DOHH2 (cell line): ENCODE results near the gene ADAMTS12.

Source experiments
- H3F3A ChIP-seq: fragments of 200-600 bp; sonication (generic), shearing (Covaris generic); 2 replicates; pipeline ENCODE4 v1.6.0; 2016; ENCODE audit warnings: antibody characterized with exemption, mild to moderate bottlenecking; ENCODE audit not compliant: control insufficient read depth, insufficient read depth
- H3K27ac ChIP-seq: fragments of 200-600 bp; sonication (generic); 2 replicates; pipeline ENCODE4 v1.5.1; 2014; ENCODE audit warnings: low read depth, mild to moderate bottlenecking, low read length, moderate library complexity
- H3K27me3 ChIP-seq: fragments of 200-600 bp; sonication (generic); 2 replicates; pipeline ENCODE4 v1.6.1; 2014; ENCODE audit warnings: mild to moderate bottlenecking, low read length, mixed read lengths; ENCODE audit not compliant: control insufficient read depth
- H3K36me3 ChIP-seq: fragments of 200-600 bp; sonication (generic); 2 replicates; pipeline ENCODE4 v1.6.1; 2014; ENCODE audit warnings: mild to moderate bottlenecking, low read length, moderate library complexity, mixed read lengths; ENCODE audit not compliant: control insufficient read depth
- H3K4me1 ChIP-seq: fragments of 200-600 bp; sonication (generic); 2 replicates; pipeline ENCODE4 v1.6.1; 2014; ENCODE audit warnings: mild to moderate bottlenecking, low read length, mixed read lengths; ENCODE audit not compliant: control insufficient read depth
- H3K4me2 ChIP-seq: fragments of 200-600 bp; sonication (generic); 2 replicates; pipeline ENCODE4 v1.6.0; 2014; ENCODE audit warnings: mild to moderate bottlenecking, low read length, moderate library complexity
- H3K4me3 ChIP-seq: fragments of 200-600 bp; sonication (generic); 2 replicates; pipeline ENCODE4 v1.5.1; 2014; ENCODE audit warnings: mild to moderate bottlenecking, low read length, mixed read lengths
- H3K79me2 ChIP-seq: fragments of 200-600 bp; sonication (generic); 2 replicates; pipeline ENCODE4 v1.6.1; 2014; ENCODE audit warnings: mild to moderate bottlenecking, low read length, mixed read lengths; ENCODE audit not compliant: control insufficient read depth
- H3K9me2 ChIP-seq: fragments of 200-600 bp; sonication (generic); replicated peaks from 2 replicates; pipeline ENCODE4 v1.6.1; 2014; ENCODE audit warnings: mild to moderate bottlenecking, low read length, mixed read lengths; ENCODE audit not compliant: control insufficient read depth
- H3K9me3 ChIP-seq: fragments of 200-600 bp; sonication (generic); 2 replicates; pipeline ENCODE4 v1.6.1; 2014; ENCODE audit warnings: antibody characterized with exemption, low read length, mixed read lengths; ENCODE audit not compliant: control insufficient read depth, insufficient read depth
- H4K20me1 ChIP-seq: fragments of 200-600 bp; sonication (generic); 2 replicates; pipeline ENCODE4 v1.6.0; 2014; ENCODE audit warnings: low read depth, mild to moderate bottlenecking, antibody characterized with exemption, low read length, moderate library complexity; ENCODE audit not compliant: control insufficient read depth, insufficient read depth
- CTCF ChIP-seq: fragments of 200-600 bp; sonication (generic); IDR thresholded peaks from one replicate; pipeline ENCODE4 v1.5.1; 2014; ENCODE audit warnings: antibody characterized with exemption, mild to moderate bottlenecking, low read depth, low read length; ENCODE audit not compliant: poor library complexity, severe bottlenecking
- EZH2phosphoT487 ChIP-seq: fragments of 200-600 bp; sonication (generic); IDR thresholded peaks from 2 replicates; pipeline ENCODE4 v1.6.1; 2017; ENCODE audit warnings: borderline replicate concordance, mild to moderate bottlenecking, antibody characterized with exemption, low read length, moderate library complexity, mixed read lengths

The ADAMTS12 gene

GRCh38 chr5:33769968-33770367 is 121.8 kb downstream of the ADAMTS12 start:
- Histone ChIP-seq H3K4me3 (no peak overlapping the region), H3K79me2 (no peaks in the 10 kb centered on the region), H3K9me3 (no peaks in the 10 kb centered on the region), H3F3A (no peaks in the 10 kb centered on the region), H3K27me3 (0 out of 2 replicates have a peak, but pooled peaks cover 2% of the 10 kb centered on the region), H3K9me2 (no peaks in the 10 kb centered on the region), H3K4me2 (no peak overlapping the region), H3K27ac (no peak overlapping the region), H4K20me1 (no peaks in the 10 kb centered on the region), H3K4me1 (no peaks in the 10 kb centered on the region), H3K36me3 (no peaks in the 10 kb centered on the region)
- TF ChIP-seq CTCF: no peak
- TF ChIP-seq EZH2phosphoT487: no peak

- no peak for TF ChIP-seq EZH2phosphoT487
- no peak for TF ChIP-seq CTCF
- Histone ChIP-seq H3K4me2 (no peak overlapping the region), H4K20me1 (no peaks in the 10 kb centered on the region), H3K79me2 (no peaks in the 10 kb centered on the region), H3K27ac (no peak overlapping the region), H3K4me3 (no peak overlapping the region), H3K9me2 (no peaks in the 10 kb centered on the region), H3K4me1 (no peaks in the 10 kb centered on the region), H3K9me3 (no peaks in the 10 kb centered on the region), H3K27me3 (0 out of 2 replicates have a peak, but pooled peaks cover 2% of the 10 kb centered on the region), H3K36me3 (no peaks in the 10 kb centered on the region), H3F3A (no peaks in the 10 kb centered on the region)
These were observed 122.6 kb downstream of the ADAMTS12 start for GRCh38 chr5:33769196-33769595.

- Histone ChIP-seq H3F3A (no peaks in the 10 kb centered on the region), H3K36me3 (no peaks in the 10 kb centered on the region), H3K79me2 (no peaks in the 10 kb centered on the region), H3K4me3 (no peak overlapping the region), H3K27ac (no peak overlapping the region), H3K27me3 (0 out of 2 replicates have a peak, but pooled peaks cover 2% of the 10 kb centered on the region), H4K20me1 (no peaks in the 10 kb centered on the region), H3K4me1 (no peaks in the 10 kb centered on the region), H3K9me3 (no peaks in the 10 kb centered on the region), H3K9me2 (no peaks in the 10 kb centered on the region), H3K4me2 (no peak overlapping the region)
- TF ChIP-seq EZH2phosphoT487 (no peak), CTCF (no peak)
These were observed 125.8 kb downstream of the ADAMTS12 start for GRCh38 chr5:33766023-33766422.
